Mesenteric fat pad (tissue), 1 donor: ENCODE data around the gene GTPBP1. TPM values are rescaled to one million over a fixed set of nuclear protein-coding genes. Genes with fewer than 3 reads are reported as not detected.

Experiments
- DNase-seq: peaks from one replicate; pipeline ENCODE4 v3.0.0-alpha.2; 2020; ENCODE audit warnings: low spot score
- long read RNA-seq: library from polyadenylated mRNA; unstranded; transcript quantifications from one replicate; pipeline ENCODE4 v2.0.0, GENCODE V29; 2020
- total RNA-seq: library from RNA; stranded (reverse); fragmentation: NEBNext Ultra II Directional; extraction: Animal tissue kit (Norgen Biotek cat#: 25700); gene quantifications from one replicate; pipeline ENCODE4 v1.2.1, GENCODE V29; 2021
- donor health status: DM: yes; HTN: yes; CAD: no.

GTPBP1 gene
- total RNA-seq: 40.4 TPM
- long read RNA-seq, full-length matches to known transcripts: 4 of 39 reads
- long read RNA-seq, partial matches to known transcripts: 32 of 39 reads
- long read RNA-seq, other reads (novel, unspliced or antisense): 3 of 39 reads

DNA sequence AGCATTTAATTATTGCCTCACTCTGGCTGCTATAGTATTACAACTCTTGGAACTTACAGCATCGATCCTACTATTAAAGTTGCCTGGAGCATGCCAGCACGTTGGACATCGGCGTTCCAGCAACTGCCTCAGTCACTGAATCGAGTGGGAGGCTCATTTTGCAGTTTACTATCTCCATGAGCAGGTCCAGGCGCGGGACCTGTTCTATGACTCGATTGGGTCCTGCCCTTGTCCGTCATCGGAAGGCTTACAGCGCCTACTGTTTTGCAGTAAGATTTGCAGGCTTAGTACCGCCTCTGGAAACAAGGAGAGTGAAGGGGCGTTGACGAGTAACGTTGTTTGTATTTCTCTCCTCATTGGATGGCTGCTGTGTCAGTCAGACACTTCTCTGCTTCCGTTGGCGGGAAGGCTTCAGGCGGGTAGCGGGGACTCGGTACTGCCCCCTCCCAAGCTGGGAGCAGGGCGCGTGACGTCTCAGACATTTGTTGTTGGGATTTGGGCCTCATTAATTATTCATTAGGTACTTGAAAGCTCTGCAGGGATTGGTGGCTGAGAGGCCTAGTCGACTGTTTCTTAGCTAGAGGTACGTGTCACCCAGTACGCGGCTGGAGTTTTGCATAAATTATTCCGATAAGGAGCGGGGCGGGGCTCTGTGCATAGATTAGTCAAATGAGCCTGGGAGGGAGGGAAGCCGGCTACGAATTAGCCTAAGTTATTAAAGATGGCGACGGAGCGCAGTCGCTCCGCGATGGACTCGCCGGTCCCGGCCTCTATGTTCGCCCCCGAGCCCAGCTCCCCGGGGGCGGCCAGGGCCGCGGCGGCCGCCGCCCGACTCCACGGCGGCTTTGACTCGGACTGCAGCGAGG is at the start of gene GTPBP1:
Gene GTPBP1, plus strand, starts transcription at position 710 of the 866 bp plus-strand sequence. Its CDS starts 12 bp downstream, at position 722.
- DNase-seq: peak; percentile 97

DNA sequence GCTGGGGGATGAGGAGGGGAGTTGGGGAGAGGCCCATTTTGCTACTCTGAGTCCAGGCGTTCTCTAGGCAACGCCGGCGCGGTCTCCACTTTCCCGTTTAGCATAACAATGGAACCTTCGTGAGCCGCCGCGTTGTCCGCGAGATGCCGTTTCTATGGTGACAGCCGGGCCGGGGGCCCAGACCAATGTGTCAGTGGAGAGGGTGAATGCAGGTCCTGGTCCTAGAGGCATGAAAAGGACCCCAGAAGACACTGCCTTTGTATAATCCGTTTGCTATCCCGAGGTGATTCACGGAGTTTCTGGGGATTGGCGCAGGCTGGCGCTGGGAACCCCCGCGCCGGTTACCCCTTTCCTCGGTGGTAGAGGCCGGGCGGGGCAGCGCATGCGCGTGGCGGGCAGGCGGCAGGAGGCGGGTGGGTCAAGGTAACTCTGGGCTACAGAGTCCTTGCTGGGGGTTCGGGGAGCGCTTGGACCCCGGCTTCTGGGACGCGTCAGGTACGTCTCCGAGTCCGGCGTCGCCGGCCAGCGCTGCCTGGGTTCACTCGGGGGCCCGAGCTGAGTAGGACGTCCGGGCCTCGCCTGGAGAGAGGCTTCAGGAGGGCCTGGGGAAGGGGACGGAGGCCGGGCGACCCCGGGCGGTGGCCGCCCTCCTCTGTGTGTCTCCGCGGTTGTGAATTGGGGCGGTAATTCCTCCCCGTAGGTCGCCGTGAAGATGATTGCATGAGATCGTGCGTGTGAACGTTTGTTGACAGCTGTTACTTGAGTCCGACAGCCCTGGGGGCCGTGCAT is 49.3 kb upstream of the GTPBP1 start, which contains the start of the genes CBY1 and FAM227A:
Gene CBY1, plus strand, starts transcription at position 383 of the 789 bp plus-strand sequence. CDS start 11,417 bp downstream, outside the sequence.
Gene FAM227A, minus strand, starts transcription at position 137 of the 789 bp plus-strand sequence. CDS start 6,224 bp downstream, outside the sequence.
- DNase-seq: peak; percentile 95

- no peak for DNase-seq
Measured at GRCh38 chr22:38657045-38657909, 48.5 kb upstream of the GTPBP1 start.

DNA sequence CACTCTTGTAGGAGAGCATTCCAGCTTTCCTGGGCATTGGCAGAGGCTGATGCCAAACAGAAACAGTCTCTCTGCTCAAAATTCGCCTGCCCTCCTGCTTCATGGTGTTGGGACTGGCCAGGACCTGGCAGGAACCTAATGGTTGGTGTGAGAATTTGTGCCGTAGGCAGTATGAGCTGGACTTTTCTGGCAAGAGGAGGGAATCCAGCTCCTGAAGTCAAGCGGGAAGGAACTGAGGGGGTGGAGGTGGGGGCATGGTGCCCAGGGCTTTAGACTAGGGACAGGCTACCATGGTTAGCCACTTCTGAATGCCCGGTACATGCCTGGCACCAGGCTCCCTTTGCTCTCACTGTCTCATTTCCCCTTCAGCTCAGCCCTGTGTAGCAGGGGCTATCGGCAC is 30.9 kb upstream of the GTPBP1 start:
- DNase-seq: no peak

- no peak for DNase-seq
Measured at GRCh38 chr22:38675833-38676232, 29.9 kb upstream of the GTPBP1 start.

GRCh38 chr22:38681582-38682335 is 24.0 kb upstream of the GTPBP1 start, which contains the start of gene TOMM22:
Gene TOMM22, plus strand, starts transcription at chr22:38681957. Its CDS starts 22 bp downstream, at chr22:38681979.
- DNase-seq: peak; percentile 97

DNA sequence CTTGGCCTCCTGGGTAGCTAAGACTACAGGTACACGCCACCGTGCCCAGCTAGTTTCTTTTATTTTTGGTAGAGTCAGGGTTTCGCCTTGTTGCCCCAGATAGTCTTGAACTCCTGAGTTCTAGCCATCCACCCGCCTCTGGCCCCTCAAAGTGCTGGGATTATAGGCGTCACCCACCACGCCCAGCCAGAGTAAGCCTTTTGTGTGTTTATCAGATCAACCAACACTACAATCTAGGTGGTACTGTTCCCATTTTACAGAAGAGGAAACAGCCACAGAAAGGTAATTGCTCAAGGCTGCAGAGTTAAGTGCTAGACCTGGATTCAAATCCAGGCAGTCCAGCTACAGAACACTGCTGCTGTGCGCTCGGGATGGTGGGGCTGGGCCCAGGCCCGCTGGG is 20.8 kb upstream of the GTPBP1 start:
- no peak for DNase-seq

GRCh38 chr22:38685761-38686160 is 20.0 kb upstream of the GTPBP1 start:
- no peak for DNase-seq

DNA sequence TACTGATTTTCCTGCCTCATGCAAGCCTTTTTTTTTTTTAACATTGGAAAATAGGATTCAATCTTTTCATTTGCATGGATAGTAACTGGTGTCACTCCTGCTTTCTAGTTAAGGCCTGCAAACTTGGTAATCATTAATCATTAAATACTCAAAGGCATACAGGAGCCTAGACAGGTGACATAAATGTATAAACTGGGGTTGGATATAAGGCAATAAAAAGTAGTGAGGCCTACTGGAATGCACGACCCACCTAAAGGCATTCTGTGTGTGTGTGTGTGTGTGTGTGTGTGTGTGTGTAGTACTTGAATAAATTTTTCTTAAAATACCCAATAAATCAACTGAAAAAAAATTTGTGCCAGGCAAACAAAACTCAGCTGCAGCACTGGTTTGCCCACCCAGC is 16.1 kb upstream of the GTPBP1 start:
- DNase-seq: no peak

DNA sequence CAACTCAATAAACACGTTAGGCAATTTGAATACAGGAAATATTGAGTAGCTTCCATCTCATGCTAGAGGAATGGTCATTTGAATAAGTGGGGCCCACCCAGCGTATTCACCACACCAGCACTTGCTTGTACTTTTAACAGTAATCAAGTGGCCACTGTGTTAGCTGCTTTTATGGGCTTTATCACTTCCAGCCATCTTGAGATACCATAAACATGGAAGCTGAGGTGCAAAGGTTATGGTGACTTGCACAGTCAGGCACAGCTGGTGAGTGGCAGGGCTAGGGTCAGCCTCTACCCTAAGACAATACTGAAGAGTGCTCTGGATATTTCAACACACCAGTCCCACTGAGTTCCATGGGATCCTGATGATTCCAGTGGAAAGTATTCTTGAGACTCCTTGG is 11.7 kb upstream of the GTPBP1 start:
- DNase-seq: no peak

DNA sequence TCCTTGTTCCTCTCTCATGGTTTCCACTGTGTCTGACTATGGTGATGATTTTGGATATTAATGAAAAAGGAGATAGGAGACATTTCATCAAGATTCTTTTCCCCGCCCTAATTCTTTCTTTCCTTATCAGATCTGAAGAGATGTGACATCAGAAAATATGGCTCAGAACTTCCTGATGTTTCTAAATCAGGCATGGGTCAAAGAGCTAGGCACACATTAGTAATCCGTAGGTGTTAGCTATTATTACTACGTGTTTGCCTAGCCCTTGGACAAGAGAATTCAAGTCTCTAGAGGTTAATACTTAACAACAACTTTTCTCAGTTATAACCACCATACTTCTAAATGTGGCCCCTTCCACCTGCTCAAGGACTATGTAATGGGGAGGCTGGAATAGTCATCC is 10.8 kb upstream of the GTPBP1 start:
- DNase-seq: no peak

DNA sequence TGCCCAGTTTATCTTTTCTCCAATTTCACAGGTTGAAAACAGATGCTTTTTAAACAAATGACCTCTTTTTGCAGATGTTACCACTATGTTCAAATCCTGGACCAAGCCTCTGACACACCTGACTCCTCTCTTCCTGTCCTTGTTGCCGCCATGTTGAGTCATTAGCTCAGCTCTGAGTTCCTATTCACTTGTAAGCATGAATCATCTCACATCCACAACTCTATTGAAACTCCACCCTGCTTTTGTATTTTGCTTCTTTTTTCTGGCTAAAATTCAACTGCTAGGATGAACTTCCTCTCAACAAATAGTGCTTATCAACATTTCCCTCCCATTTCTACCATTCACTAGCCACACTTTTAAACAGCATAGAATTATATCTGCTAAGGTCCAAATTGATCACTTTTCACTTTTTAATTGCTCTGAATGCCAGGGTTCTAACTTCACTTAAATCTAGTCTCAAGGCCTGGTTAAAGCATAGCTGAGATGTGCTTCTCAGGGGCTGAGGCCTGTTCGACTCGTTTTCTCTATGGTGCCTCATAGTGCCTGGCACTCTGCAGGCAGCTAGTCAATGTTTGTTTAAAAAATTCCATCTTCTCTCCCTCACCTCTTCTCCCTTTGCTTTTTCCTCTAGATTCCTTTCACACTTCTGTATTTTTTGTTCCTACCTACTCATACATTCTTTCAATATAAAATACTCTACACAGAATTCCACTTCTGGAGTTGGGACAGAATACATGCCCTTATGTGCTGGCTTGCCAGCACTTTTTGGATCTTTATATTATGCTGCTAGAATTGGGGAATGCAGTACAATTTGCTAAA is 8.9 kb upstream of the GTPBP1 start:
- DNase-seq: no peak

- no peak for DNase-seq
Measured at GRCh38 chr22:38697425-38698089, 8.2 kb upstream of the GTPBP1 start.

DNA sequence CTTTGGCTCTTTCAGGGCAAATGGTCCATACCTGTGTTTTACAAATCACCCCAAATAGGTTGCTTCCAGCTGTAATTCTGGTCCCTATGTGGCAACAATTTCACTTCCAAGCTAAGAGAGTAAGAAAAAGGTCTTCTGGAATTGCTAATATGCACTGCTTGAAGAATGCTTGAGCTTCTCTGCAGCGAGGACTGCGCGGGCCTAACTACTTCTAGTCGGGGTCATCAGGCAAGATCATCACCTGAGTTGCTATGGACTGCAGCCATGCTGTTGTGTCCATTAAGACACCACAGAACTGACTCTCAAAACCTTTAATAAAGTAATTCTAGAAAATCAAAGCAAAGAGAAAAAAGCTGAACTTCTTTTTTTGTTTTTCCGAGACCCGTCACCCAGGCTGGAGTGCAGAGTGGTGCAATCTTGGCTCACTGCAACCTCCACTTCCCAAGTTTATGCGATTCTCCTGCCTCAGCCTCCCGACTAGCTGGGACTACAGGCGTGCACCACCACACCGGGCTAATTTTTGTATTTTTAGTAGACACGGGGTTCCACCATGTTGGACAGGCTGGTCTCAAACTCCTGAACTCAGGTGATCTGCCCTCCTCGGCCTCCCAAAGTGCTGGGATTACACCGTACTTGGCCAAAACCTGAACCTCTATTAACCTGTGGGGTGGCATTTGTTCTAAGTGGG is 7.2 kb upstream of the GTPBP1 start:
- peak; percentile 49 for DNase-seq

DNA sequence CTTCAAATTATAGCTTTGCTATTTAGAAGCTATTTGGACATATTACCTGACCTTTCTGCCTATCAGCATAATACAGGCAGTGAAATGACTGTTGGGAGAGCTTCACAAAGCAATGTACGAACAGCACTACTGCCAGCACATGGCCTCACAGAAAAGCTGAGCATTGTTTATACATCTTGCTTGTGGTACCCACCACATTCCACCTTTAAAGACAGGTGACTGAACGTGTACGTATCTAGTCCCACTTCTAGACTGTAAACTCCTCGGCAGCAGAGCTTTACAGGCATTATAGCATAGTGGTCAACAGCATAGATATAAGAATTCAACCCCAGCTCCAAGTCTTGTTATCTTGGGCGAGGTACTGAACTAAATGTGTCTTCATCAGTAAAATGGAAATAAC is 6.6 kb upstream of the GTPBP1 start:
- no peak for DNase-seq

GRCh38 chr22:38699784-38700183 is 6.0 kb upstream of the GTPBP1 start:
- DNase-seq: peak; percentile 68

DNA sequence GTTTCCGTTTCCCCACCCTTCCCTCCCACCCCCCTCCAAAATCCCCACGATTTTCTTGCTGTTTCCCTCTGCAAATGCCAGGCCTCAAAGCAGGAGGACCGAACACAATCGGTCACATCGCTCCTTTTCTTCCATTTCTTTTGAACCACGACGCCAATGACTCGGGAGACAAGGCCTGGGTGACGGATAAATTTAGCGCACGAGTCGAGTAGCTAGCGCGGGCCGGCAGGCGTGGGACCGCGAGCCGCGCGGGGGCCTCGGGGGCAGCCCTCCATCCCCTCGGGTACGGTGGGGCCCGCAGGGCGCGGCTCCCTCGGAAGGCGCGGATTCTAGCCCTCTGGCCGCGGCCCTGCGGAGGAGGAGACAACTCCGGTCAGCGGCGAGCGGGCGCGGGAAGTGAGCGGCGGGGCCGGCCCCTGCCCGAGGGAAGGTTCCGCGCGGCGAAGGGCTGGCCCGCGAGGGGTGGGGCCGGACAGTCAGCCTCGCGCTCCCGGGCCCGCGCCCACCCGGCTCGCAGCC is 5.4 kb upstream of the GTPBP1 start:
- DNase-seq: peak; percentile 94
